Fibroblast of skin of right biceps (primary cell): ENCODE results near the gene VGLL3.
"Not testable (repeated sequence)": the region's sequence is repeated elsewhere in the genome, so short reads cannot be mapped to it uniquely, and the experiment has no call there.

ENCODE experiments used
- DNase-seq: peaks from one replicate; pipeline ENCODE4 v3.0.0-alpha.2; 2013

The VGLL3 gene, protein sequence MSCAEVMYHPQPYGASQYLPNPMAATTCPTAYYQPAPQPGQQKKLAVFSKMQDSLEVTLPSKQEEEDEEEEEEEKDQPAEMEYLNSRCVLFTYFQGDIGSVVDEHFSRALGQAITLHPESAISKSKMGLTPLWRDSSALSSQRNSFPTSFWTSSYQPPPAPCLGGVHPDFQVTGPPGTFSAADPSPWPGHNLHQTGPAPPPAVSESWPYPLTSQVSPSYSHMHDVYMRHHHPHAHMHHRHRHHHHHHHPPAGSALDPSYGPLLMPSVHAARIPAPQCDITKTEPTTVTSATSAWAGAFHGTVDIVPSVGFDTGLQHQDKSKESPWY

GRCh38 chr3:86990734-86991481 is at the start of gene VGLL3:
Gene VGLL3 (minus strand): TSS chr3:86991149. CDS start chr3:86990743, 406 bp downstream.
- peak; percentile 93 for DNase-seq

DNA sequence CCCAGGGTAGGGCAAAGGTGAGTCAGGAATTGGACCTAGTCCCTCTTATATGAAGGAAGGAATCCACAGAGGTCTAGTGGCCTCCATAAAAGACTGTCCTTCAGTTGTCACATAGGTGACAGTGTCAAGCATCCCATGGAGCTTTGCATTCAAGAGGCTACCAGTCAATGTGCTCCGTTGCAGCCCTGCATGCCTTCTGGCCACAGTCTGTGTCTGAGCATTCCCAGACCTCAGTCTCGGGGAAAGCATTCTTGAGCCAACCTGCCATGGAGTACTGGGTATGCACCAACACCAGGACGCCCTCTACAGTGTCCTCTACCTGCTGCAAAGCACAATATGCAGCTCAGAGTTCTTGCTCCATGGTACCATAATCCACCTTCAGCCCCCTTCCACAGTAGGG is 46.7 kb upstream of the VGLL3 start:
- DNase-seq: no peak

DNA sequence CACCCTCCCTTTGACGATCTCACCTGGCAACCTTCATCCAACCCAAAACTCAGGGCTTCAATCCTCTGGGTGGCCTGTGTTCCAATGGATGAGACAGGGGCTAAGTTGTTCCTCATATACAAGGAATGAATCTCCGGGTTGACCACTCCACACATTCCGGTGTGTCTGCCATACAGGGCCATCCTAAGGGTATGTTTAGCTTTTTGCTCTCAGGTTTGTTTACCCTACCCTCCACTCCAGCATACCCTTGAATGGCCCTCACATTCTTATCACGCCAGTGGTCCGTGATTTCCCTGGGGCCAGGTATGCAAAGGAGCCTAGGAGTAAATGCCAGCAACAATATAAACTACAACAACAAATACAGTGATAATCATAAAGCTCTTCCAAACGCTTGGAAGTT is 45.7 kb upstream of the VGLL3 start:
- no peak for DNase-seq

DNA sequence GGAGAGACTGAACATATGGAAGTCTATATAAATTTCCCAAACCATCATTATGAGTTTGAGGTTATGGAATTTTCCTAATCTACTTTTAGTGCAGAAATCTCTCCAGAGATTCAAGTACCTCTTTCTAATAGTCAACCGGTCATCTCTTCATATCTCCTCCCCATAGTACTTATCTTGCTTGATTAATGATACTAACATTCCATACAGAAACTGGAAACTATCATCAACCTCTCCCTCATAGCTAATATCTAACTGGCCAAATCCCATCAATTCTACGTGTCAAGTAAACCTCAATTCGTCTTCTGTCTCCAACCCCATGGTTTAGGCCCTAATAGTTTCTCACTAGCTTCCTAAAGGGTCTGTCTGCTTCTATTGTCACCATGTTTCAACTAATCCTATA is 44.4 kb upstream of the VGLL3 start:
- no peak for DNase-seq

DNA sequence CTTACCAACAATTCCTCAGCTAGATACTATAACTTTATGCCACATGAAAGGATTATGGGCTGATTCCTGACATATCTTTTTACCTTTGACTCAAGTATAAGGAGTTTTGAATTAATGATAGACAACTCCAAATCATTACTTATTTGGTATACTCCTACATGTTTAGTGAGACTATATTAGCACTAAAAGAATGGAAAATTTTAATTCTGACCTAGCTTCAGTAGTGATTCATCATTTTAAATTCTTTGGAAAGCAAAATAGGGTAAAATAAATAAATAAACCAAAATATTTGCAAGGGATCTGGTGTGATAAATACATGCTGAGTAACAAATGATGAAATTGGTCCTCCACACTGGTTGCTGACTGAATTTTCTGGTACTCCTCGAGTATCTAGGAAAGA is 42.3 kb upstream of the VGLL3 start:
- DNase-seq: no peak

DNA sequence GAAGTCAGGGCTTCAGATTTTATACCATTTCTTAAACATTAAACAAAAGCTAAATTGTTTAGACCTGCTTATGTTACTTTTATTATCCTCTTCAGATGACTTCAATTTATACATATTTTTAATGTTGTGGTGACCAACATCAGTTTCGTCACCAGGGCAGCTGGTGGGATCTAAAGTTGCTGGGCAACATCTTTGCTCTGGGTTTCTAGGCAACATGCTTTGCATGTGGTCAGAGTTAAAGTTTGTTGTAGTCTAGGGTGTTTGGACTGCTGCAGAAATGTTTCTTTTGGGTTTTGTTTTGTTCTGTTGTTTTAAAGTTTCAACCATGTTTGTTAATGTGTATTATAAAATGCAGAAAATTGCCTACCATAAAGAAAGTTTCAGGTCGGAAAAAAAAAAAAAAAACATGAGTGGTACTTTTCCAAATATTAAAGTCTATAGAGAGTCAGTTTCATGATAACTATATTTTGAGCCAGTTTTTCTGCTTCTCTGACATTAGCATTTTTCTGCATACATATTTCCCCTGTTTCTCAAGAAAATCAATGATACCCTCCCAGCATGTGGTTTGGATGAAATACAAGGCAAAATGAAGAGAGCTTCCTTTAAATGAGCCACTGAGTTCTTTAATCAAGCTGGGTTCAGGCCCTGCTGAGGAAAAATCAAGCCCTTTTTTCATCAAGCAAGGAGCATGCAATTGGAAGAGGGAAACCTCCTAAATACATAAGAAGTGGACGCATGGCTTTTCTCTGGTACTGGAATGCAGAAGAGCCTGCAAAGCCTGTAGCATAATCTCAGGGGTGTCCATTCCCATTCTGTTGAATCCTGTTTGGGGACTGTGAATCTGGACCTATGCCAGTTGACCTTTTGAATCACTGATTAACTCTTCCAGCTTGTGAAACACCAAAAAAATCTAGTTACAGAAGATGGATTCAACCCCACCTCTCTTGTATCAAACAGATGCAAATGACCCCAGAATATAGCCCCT is 35.0 kb upstream of the VGLL3 start:
- no peak for DNase-seq

DNA sequence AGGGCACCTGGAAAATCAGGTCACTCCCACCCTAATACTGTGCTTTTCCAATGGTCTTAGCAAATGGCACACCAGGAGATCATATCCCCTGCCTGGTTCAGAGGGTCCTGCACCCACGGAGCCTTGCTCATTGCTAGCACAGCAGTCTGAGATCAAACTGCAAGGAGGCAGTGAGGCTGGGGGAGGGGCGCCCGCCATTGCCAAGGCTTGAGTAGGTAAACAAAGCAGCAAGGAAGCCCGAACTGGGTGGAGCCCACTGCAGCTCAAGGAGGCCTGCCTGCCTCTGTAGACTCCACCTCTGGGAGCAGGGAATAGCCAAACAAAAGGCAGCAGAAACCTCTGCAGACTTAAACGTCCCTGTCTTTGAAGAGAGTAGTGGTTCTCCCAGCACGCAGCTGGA is 26.4 kb upstream of the VGLL3 start:
- DNase-seq: not testable (repeated sequence)

- DNase-seq: peak; percentile 68
Measured at GRCh38 chr3:87009271-87009670, 18.3 kb upstream of the VGLL3 start.

DNA sequence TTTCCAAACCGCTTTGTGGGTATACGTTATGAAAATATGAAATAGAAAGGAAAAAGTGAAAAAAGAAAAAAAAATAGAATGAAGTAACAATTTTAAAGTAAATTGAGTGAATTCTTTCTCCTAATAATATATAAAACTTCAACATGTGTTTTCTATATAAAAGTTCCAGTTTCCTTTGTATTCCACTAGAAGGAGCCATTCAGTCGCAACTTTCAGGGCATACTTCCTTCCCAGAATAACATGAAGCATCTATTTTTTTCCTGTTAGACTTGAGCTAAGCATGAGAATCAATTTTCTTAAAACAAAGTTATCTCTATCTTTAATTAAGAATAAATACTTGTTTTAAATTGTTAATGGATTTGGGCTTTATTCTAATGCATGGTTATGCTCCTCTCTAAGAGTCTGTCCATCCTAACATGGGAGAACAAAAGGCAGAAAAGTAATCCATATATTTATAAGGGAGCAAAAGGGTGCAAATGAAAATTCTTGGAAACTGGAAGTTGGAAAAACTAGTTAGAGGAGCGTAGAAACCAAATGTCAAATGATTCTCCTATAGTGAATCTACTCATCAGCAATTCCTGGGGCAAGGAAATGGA is 16.0 kb upstream of the VGLL3 start:
- peak; percentile 47 for DNase-seq

- no peak for DNase-seq
Measured at GRCh38 chr3:87004883-87005282, 13.9 kb upstream of the VGLL3 start.

DNA sequence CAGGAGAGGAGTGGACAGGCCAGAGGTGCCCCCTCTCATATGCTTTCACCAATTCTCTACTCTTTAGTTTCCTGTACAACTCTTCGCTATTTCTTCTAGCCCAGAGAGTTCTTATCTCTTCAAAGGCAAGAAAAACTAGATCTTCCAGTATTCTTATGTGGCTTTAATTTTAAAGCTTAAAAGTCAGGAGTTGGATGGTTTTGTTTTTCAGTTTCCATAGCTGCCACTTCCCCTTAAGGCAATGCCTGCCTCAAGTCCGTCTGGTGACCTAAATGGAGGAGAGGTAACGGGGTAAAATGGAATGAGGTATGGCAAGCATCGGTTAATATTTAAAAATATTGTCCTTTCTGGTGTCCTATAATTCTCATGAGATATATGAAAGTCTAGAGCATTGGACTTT is 11.4 kb upstream of the VGLL3 start:
- no peak for DNase-seq

DNA sequence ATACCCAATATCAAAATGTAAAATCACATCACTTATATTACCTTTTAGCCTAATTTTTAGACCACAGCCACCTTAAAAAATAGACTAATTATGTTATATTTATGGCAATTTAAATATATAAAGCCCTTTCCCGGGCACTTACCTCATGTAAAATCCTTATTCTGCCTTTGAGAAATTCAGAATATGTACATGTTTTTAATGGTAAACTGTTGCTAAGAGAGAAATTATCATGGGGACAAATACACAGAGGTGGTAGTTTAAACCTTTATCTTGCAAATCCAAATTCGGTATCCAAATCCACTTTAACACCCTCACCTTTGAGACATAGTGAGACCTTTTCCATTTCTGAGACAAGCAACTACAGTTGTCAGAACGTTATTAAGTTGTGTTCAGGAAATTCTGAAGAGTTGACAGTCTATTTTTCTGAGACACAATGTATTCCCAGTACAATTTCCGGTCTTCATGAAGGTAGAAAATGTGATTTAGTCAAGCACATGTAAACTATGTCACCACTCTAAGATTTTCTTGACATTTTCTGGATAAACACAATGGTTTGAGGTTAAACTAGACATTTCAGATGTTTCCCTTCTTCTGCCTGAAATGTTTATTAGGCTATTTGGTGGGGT is 10.6 kb upstream of the VGLL3 start:
- DNase-seq: no peak

DNA sequence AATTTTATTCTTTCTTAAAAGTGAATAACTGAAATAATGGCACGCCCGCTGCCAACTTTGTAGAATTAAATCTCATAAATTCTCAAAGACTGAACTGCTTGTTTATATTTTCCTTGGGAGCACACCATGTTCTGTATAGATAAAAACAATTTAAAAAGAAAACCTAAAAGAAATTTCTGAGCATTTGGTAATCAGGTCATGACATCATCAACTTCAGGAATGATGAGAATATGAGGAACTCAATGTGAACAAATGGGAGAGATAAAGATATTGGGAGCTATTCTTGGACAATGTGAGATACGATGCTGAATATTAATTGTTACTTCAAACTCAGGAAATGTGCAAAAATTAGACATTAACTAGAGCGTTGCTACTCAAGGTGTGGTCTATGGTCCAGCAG is 10.0 kb upstream of the VGLL3 start:
- no peak for DNase-seq

GRCh38 chr3:86998569-86998968 is 7.6 kb upstream of the VGLL3 start:
- DNase-seq: no peak

GRCh38 chr3:86996261-86996955 is 5.5 kb upstream of the VGLL3 start:
- DNase-seq: peak; percentile 67

- DNase-seq: peak; percentile 91
Measured at GRCh38 chr3:86995537-86995936, 4.6 kb upstream of the VGLL3 start.

- peak; percentile 74 for DNase-seq
Measured at GRCh38 chr3:86993704-86994103, 2.8 kb upstream of the VGLL3 start.

DNA sequence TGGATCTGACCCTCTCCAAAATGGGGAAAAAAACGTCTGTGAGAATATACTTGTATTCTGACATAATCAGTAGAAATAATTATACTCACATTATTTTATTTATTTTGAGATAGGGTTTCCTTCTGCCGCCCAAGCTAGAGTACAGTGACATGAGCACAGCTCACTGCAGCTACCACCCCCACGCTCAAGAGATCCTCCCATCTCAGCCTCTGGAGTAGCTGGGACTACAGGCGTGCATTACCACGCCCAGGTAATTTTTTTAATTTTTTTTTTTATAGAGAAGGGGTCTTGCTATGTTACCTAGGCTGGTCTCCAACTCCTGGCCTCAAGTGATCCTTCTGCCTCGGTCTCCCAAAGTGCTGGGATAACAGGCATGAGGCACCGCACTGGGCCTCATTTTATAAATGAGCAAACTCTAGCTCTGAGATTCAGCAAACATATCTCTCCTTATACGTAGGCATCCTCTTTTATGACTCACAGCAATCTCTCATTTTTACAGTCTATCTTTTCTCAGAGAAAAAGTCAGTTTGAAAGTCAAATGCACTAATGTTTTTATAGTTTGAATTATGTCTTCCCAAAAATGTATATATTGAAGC is 989 bp upstream of the VGLL3 start:
- peak; percentile 60 for DNase-seq

- DNase-seq: no peak
Measured at GRCh38 chr3:86991482-86991815, 500 bp upstream of the VGLL3 start.

- peak; percentile 59 for DNase-seq
Measured at GRCh38 chr3:86990012-86990733, 776 bp downstream of the VGLL3 start.

GRCh38 chr3:86989611-86990010 is 1.3 kb downstream of the VGLL3 start:
- DNase-seq: peak; percentile 29
